Thyroid gland (tissue), 4 donors: ENCODE data around the gene ANK3. TPM values are rescaled to one million over a fixed set of nuclear protein-coding genes. Genes with fewer than 3 reads are reported as not detected.

Experiments
- DNase-seq, 2 donors: peaks; one replicate each; pipeline ENCODE4 v3.0.0-alpha.2; 2019
- H3K27ac ChIP-seq, 3 donors: fragments of 200-600 bp; sonication (generic); 1 replicate in 2 of 3; 2 replicates in 1 of 3; pipeline ENCODE4 v1.5.1; 2016 to 2019; ENCODE audit warnings: mild to moderate bottlenecking in 1 of 3, moderate library complexity in 1 of 3
- H3K27me3 ChIP-seq: fragments of 200-600 bp; sonication (generic); one replicate; pipeline ENCODE4 v1.5.1; 2019
- H3K36me3 ChIP-seq, 2 donors: fragments of 200-600 bp; sonication (generic); one replicate each; pipeline ENCODE4 v1.5.1; 2016 to 2019
- H3K4me1 ChIP-seq, 2 donors: fragments of 200-600 bp; sonication (generic); one replicate each; pipeline ENCODE4 v1.5.1; 2017 to 2019
- H3K4me3 ChIP-seq, 3 donors: fragments of 200-600 bp; sonication (generic); replicated peaks in 1 of 3; 1 replicate in 2 of 3; 2 replicates in 1 of 3; pipeline ENCODE4 v1.5.1; 2016; ENCODE audit warnings: mild to moderate bottlenecking in 1 of 3
- H3K9me3 ChIP-seq: fragments of 200-600 bp; sonication (generic); one replicate; pipeline ENCODE4 v1.5.1; 2017
- CTCF ChIP-seq, 6 experiments: fragments of 200-600 bp in 3 of 6; fragments of 450-650 bp in 3 of 6; sonication (generic) in 3 of 6; IDR thresholded peaks; one replicate each; pipeline ENCODE4 v1.5.1; 2016 to 2019; ENCODE audit warnings: antibody characterized with exemption in 6 of 6, mild to moderate bottlenecking in 2 of 6, inconsistent platforms in 1 of 6, moderate library complexity in 1 of 6
- POLR2A ChIP-seq, 2 donors: fragments of 450-650 bp; IDR thresholded peaks; one replicate each; pipeline ENCODE4 v1.6.1; 2017; ENCODE audit warnings: antibody characterized with exemption in 2 of 2, mild to moderate bottlenecking in 2 of 2, moderate library complexity in 1 of 2
- WGBS, 2 donors: methylation state at CpG; one replicate each; pipeline ENCODE4 v1.1.5; 2017; 5-methylcytosine and 5-hydroxymethylcytosine counted together
- intact Hi-C: fragments of 100-400 bp; cut with DNase I; formaldehyde crosslinking; loops from one replicate; pipeline ENCODE4 v1.15.1; 2023
- total RNA-seq, 4 donors: library from RNA; depleted of rRNA; stranded (reverse); fragments of >200 nt; gene quantifications; one replicate each; pipeline ENCODE4 v1.2.3, GENCODE V29; 2016

ANK3 gene
- total RNA-seq, 4 donors from 2014 or later, result 56.6 to 118 (median 115) TPM

DNA sequence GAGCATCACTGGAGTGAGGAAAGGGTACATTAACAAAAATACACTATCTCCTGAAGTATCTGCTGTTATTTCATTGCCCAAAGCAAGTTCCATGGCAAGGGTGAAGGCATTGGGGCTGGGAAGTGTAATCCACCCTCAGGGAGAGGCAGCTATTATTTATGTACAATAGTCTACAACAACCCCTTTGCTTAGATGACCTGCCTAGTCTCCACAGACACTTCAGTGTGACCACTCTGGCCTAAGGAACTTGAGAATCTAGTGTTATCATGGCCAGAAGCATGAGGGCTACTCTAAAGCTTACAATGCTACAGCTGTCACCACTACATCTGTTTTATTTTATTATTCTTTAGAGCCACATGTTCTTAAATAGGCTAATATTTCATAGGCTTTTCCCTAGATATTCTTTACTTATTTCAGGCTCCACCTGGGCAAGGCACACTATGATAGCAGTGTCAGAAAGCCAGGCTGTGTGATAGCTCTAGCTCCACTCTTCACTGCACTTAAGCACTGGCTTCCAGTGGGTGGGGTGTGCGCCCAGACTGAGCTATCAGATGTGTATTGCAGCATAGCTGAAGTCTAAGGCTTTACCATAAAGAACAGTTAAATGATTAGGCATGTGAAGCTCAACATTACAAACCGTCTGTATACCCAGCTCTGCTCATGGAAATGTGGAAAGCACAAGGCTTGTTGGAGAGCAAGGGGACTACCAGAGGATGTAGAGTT, 366.4 kb downstream of the ANK3 start:
- Histone ChIP-seq H3K4me3 (no peak overlapping the region), H3K27ac (no peak overlapping the region), H3K9me3 (no peaks in the 10 kb centered on the region), H3K36me3 (no peaks in the 10 kb centered on the region), H3K27me3 (no peaks in the 10 kb centered on the region), H3K4me1 (peaks cover 0 to 3% of the 10 kb centered on the region in 2 donors)
- intact Hi-C loops, result no loop called here
- TF ChIP-seq POLR2A (IDR thresholded peaks at IDR 0.05), result no peak
- no peak for TF ChIP-seq CTCF (IDR thresholded peaks at IDR 0.05)
- WGBS, 2 donors, result 35 to 49% methylated on average over 2 of the region's 2 CpGs
- DNase-seq, result no peak

- DNase-seq, result no peak
- Histone ChIP-seq H3K4me3 (no peak overlapping the region), H3K4me1 (peaks cover 0 to 3% of the 10 kb centered on the region in 2 donors), H3K9me3 (no peaks in the 10 kb centered on the region), H3K27me3 (no peaks in the 10 kb centered on the region), H3K27ac (no peak overlapping the region), H3K36me3 (no peaks in the 10 kb centered on the region)
- intact Hi-C loops, result no loop called here
- WGBS, 2 donors, result 94 to 100% methylated on average over 2 of the region's 2 CpGs
- TF ChIP-seq POLR2A (IDR thresholded peaks at IDR 0.05), result no peak
- no peak for TF ChIP-seq CTCF (IDR thresholded peaks at IDR 0.05)
Observed at GRCh38 chr10:60021361-60021760, 368.3 kb downstream of the ANK3 start.

DNA sequence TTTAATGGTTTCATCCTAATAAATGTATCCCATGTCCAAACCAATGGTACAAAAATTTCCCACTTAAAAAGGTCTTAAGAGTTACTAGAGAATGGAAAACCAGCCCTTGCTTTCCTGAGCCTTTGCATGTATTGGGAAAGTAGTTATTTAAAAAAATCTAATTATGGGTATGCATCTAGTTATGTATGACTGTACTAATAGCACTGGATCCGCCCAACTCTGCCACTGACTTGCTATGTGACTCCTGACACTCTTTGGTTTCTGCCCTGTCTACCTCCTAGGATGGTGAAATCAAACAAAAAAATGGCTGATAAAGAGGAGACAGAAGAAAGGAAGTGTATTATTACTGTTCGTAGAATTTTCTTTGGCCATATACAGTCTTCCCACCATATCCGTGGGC, 372.9 kb downstream of the ANK3 start:
- Histone ChIP-seq H3K27me3 (no peaks in the 10 kb centered on the region), H3K9me3 (no peaks in the 10 kb centered on the region), H3K36me3 (no peaks in the 10 kb centered on the region), H3K27ac (no peak overlapping the region), H3K4me3 (no peak overlapping the region), H3K4me1 (no peaks in the 10 kb centered on the region)
- no peak for TF ChIP-seq POLR2A (IDR thresholded peaks at IDR 0.05)
- no peak for TF ChIP-seq CTCF (IDR thresholded peaks at IDR 0.05)
- intact Hi-C loops, result no loop called here
- no peak for DNase-seq
- 94 to 96% methylated on average over 3 of the region's 3 CpGs for WGBS, 2 donors

DNA sequence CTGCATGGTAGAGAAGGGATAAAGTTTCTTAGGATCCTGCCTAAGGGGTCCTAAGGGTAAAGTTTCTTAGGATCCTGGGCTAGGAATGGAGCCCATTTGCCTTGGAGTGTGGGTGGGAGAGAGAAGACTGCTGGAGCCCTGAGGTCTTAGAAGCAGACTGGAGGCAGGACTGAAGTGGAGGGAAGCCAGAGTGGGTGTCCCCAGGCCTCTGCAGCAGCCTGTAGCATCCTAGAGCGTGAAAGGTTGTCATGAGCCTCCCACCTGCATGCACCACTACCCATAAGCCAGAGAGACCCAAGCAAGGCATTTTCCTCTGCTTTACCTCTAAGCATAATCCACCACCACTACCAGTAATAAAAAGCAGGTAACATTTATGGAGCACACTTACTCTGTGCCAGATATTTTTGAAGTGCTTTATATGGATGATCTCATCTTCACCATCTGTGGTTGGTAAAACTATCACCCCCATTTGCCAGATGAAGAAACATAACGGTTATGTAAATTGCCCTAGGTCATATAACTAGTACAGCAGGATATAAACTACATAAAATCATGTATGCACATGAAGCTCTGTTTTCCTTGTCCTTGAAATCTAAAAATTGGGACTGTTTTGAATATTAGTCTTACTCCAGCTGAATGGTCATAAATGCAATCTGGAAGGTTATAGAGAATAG, 379.8 kb downstream of the ANK3 start:
- H3K27me3 ChIP-seq, result no peaks in the 10 kb centered on the region
- no peak overlapping the region for H3K4me3 ChIP-seq
- no peak for DNase-seq
- TF ChIP-seq POLR2A (IDR thresholded peaks at IDR 0.05), result no peak
- no peak for TF ChIP-seq CTCF (IDR thresholded peaks at IDR 0.05)
- H3K27ac ChIP-seq, result no peak overlapping the region
- intact Hi-C loops, result no loop called here
- no peaks in the 10 kb centered on the region for H3K9me3 ChIP-seq
- WGBS, 2 donors, result 88 to 96% methylated on average over 2 of the region's 2 CpGs
- H3K4me1 ChIP-seq, result no peaks in the 10 kb centered on the region
- no peaks in the 10 kb centered on the region for H3K36me3 ChIP-seq

DNA sequence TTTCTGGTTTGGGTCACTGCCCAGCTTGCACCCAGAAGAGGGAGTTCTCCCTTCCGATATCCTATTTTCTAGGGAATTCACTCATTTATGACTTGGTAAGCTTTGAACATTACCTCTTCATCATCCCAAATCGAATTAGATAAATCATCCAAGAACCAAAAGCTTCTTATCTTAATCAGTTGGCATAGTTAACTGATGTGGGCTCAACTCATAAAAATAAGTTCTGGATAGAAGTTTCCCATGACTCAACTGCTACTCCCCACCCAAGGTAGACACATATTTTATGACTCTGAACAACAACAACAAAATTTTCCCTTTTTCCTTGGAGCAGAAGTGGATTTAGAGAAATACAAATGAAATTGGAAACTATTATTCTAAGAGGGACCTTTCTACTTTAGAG, 380.4 kb downstream of the ANK3 start:
- 76 to 95% methylated on average over 2 of the region's 2 CpGs for WGBS, 2 donors
- Histone ChIP-seq H3K4me1 (no peaks in the 10 kb centered on the region), H3K36me3 (no peaks in the 10 kb centered on the region), H3K27me3 (no peaks in the 10 kb centered on the region), H3K9me3 (no peaks in the 10 kb centered on the region), H3K4me3 (no peak overlapping the region), H3K27ac (no peak overlapping the region)
- intact Hi-C loops, result no loop called here
- TF ChIP-seq CTCF (IDR thresholded peaks at IDR 0.05) (no peak), POLR2A (IDR thresholded peaks at IDR 0.05) (no peak)
- DNase-seq, result no peak
